Renal pelvis (tissue), 12 donors: ENCODE results near the gene TMC6. TPM values are rescaled to one million over a fixed set of nuclear protein-coding genes. Genes with fewer than 3 reads are reported as not detected.
"Not testable (repeated sequence)": the region's sequence is repeated elsewhere in the genome, so short reads cannot be mapped to it uniquely, and the experiment has no call there.

Experiments used
- DNase-seq: peaks from one replicate; pipeline ENCODE4 v3.0.0-alpha.2; 2013
- long read RNA-seq, 16 experiments: transcript quantifications; one replicate each; lab custom pipeline, GENCODE V29; 2026
- polyA plus RNA-seq, 3 donors: library from polyadenylated mRNA; unstranded; fragments of 120-200 nt; gene quantifications; one replicate each; pipeline ENCODE4 v1.2.1, GENCODE V29; 2013; ENCODE audit not compliant: insufficient read length in 3 of 3

TMC6 gene
- polyA plus RNA-seq, result 10 to 100 TPM; 29.1 to 38.4 (median 31.7) TPM
- long read RNA-seq, donor 1, full-length matches to known transcripts, result 1 of 1 reads
- long read RNA-seq, donor 1, partial matches to known transcripts, result 0 of 1 reads
- long read RNA-seq, donor 1, other reads (novel, unspliced or antisense), result 0 of 1 reads
- long read RNA-seq, donor 2, partial matches to known transcripts, result 0 of 1 reads
- long read RNA-seq, donor 2, other reads (novel, unspliced or antisense), result 0 of 1 reads
- long read RNA-seq, donor 3, full-length matches to known transcripts, result 1 of 1 reads
- long read RNA-seq, donor 3, partial matches to known transcripts, result 0 of 1 reads
- long read RNA-seq, donor 3, other reads (novel, unspliced or antisense), result 0 of 1 reads
- long read RNA-seq, donor 4, full-length matches to known transcripts, result 5 of 5 reads
- long read RNA-seq, donor 4, partial matches to known transcripts, result 0 of 5 reads
- long read RNA-seq, donor 4, other reads (novel, unspliced or antisense), result 0 of 5 reads
- long read RNA-seq, donor 5, partial matches to known transcripts, result 0 of 1 reads
- long read RNA-seq, donor 5, other reads (novel, unspliced or antisense), result 0 of 1 reads
- long read RNA-seq, donor 6, partial matches to known transcripts, result 0 of 2 reads
- long read RNA-seq, donor 6, other reads (novel, unspliced or antisense), result 0 of 2 reads
- long read RNA-seq, donor 7, full-length matches to known transcripts, result 4 of 4 reads
- long read RNA-seq, donor 7, partial matches to known transcripts, result 0 of 4 reads
- long read RNA-seq, donor 7, other reads (novel, unspliced or antisense), result 0 of 4 reads
- long read RNA-seq, donor 8, result 0 reads
- long read RNA-seq, donor 9, partial matches to known transcripts, result 0 of 1 reads
- long read RNA-seq, donor 9, other reads (novel, unspliced or antisense), result 0 of 1 reads
- long read RNA-seq, donor 10, full-length matches to known transcripts, result 8 of 195 reads
- long read RNA-seq, donor 10, partial matches to known transcripts, result 112 of 195 reads
- long read RNA-seq, donor 10, other reads (novel, unspliced or antisense), result 75 of 195 reads
- long read RNA-seq, donor 11, partial matches to known transcripts, result 0 of 1 reads
- long read RNA-seq, donor 11, other reads (novel, unspliced or antisense), result 0 of 1 reads
- long read RNA-seq, donor 12, full-length matches to known transcripts, result 3 of 3 reads
- long read RNA-seq, donor 12, partial matches to known transcripts, result 0 of 3 reads
- long read RNA-seq, donor 12, other reads (novel, unspliced or antisense), result 0 of 3 reads
- long read RNA-seq, donor 13, partial matches to known transcripts, result 0 of 5 reads
- long read RNA-seq, donor 13, other reads (novel, unspliced or antisense), result 0 of 5 reads
- long read RNA-seq, donor 14, result 0 reads
- long read RNA-seq, donor 15, result 0 reads
- long read RNA-seq, donor 16, partial matches to known transcripts, result 0 of 2 reads
- long read RNA-seq, donor 16, other reads (novel, unspliced or antisense), result 0 of 2 reads

GRCh38 chr17:78128551-78129350 is at the start of gene TMC6:
TMC6 (minus strand) TSS chr17:78128755; CDS start chr17:78126832, 1,923 bp downstream.
- DNase-seq, result no peak

- no peak for DNase-seq
Measured at GRCh38 chr17:78176548-78177025, 48.0 kb upstream of the TMC6 start.

GRCh38 chr17:78175643-78175981 is 47.1 kb upstream of the TMC6 start:
- no peak for DNase-seq

GRCh38 chr17:78174870-78175642 is 46.5 kb upstream of the TMC6 start:
- DNase-seq, result no peak

- no peak for DNase-seq
Measured at GRCh38 chr17:78174346-78174869, 45.9 kb upstream of the TMC6 start.

- no peak for DNase-seq
Measured at GRCh38 chr17:78173097-78173715, 44.7 kb upstream of the TMC6 start.

- no peak for DNase-seq
Measured at GRCh38 chr17:78172249-78173051, 43.9 kb upstream of the TMC6 start.

- DNase-seq, result not testable (repeated sequence)
Measured at GRCh38 chr17:78171591-78172248, 43.2 kb upstream of the TMC6 start.

GRCh38 chr17:78170692-78171590 is 42.4 kb upstream of the TMC6 start:
- no peak for DNase-seq

GRCh38 chr17:78168903-78169793 is 40.6 kb upstream of the TMC6 start:
- DNase-seq, result no peak

GRCh38 chr17:78168242-78168902 is 39.8 kb upstream of the TMC6 start, which contains the start of gene SYNGR2:
SYNGR2 (plus strand) TSS chr17:78168581; CDS start chr17:78168617, 36 bp downstream.
- peak; percentile 77 for DNase-seq

GRCh38 chr17:78166416-78166815 is 37.9 kb upstream of the TMC6 start:
- DNase-seq, result no peak

GRCh38 chr17:78164748-78165607 is 36.4 kb upstream of the TMC6 start:
- no peak for DNase-seq
